Measurements from ENCODE around the gene ZNF597. TPM values are rescaled to one million over a fixed set of nuclear protein-coding genes. Genes with fewer than 3 reads are reported as not detected.
"Not testable (repeated sequence)": the region's sequence is repeated elsewhere in the genome, so short reads cannot be mapped to it uniquely, and the experiment has no call there.

The ZNF597 gene
- total and polyA plus RNA-seq, 9 donors, result 1.6 to 2.4 (median 2.0) TPM

DNA sequence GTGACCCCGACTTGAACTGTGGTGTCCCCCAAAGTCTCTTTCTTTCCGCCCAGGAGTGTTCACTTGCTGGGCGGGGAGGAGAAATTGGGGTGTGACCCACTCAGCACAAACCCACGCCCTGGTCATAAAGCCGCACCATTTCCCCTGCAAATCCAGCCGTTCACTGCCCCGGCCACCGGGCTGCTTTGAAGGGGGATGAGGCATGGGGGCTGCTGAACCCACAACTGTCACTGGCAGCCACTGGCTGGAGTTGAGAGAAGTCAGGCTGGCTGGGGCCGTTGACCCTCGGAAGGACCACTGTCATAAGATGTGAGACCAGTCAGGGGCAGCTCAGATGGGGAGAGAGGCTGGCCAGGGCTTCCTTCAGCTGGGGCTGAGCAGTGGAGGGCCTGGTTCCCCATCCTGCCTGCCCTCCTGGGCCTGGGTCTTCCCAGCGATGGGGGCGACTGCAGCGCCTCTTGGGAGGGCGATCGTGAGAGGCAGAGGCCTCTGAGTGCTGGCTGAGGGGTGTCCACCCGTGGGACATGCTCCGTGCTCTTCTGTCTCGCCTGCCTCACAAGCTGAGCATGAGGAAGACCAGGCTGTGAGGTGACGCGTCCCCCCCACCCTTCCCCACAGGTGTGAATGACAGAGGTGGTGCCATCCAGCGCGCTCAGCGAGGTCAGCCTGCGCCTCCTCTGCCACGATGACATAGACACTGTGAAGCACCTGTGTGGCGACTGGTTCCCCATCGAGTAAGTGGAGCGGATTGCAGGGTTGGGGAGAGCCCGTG is 32.5 kb upstream of the ZNF597 start:
- H3K36me3 ChIP-seq (ENCODE audit: control insufficient read depth, insufficient read depth, low read length), result peaks cover 30% of the 10 kb centered on the region
- H3K9me3 ChIP-seq (replicated peaks; ENCODE audit: control insufficient read depth, low read depth, low read length), result no peaks in the 10 kb centered on the region
- DNase-seq, result no peak
- no peak overlapping the region for H3K4me3 ChIP-seq (ENCODE audit: low read length)
- H3K27ac ChIP-seq (ENCODE audit: low read length), result no peak overlapping the region
- H3K4me1 ChIP-seq (ENCODE audit: control insufficient read depth, insufficient read depth, low read length), result peaks cover 11% of the 10 kb centered on the region
- WGBS (ENCODE audit: insufficient coverage), result 85% methylated on average over 23 of the region's 29 CpGs
- H3K27me3 ChIP-seq (ENCODE audit: control insufficient read depth, insufficient read depth, low read length), result no peaks in the 10 kb centered on the region

DNA sequence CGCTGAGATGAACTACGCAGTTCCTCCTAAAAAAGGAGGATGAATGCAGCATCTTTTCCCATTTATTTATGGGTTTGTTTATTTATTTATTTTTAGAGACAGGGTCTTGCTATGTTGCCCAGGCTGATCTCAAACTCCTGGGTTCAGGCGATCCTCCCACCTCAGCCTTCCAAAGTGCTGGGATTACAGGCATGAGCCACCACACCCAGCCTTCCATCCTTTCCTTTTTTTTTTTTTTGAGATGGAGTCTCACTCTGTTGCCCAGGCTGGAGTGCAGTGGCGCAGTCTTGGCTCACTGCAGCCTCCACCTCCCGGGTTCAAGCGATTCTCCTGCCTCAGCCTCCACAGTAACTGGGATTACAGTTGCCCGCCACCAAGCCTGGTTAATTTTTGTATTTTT is 31.6 kb upstream of the ZNF597 start:
- H3K9me3 ChIP-seq (replicated peaks; ENCODE audit: control insufficient read depth, low read depth, low read length); DNase-seq; H3K27me3 ChIP-seq (ENCODE audit: control insufficient read depth, insufficient read depth, low read length); H3K27ac ChIP-seq (ENCODE audit: low read length); H3K4me3 ChIP-seq (ENCODE audit: low read length): not testable (repeated sequence)
- no CpG with 5 or more reads among the region's 7 CpGs for WGBS (ENCODE audit: insufficient coverage)
- Histone ChIP-seq H3K36me3 (ENCODE audit: control insufficient read depth, insufficient read depth, low read length) (peaks cover 25% of the 10 kb centered on the region), H3K4me1 (ENCODE audit: control insufficient read depth, insufficient read depth, low read length) (peaks cover 11% of the 10 kb centered on the region)

DNA sequence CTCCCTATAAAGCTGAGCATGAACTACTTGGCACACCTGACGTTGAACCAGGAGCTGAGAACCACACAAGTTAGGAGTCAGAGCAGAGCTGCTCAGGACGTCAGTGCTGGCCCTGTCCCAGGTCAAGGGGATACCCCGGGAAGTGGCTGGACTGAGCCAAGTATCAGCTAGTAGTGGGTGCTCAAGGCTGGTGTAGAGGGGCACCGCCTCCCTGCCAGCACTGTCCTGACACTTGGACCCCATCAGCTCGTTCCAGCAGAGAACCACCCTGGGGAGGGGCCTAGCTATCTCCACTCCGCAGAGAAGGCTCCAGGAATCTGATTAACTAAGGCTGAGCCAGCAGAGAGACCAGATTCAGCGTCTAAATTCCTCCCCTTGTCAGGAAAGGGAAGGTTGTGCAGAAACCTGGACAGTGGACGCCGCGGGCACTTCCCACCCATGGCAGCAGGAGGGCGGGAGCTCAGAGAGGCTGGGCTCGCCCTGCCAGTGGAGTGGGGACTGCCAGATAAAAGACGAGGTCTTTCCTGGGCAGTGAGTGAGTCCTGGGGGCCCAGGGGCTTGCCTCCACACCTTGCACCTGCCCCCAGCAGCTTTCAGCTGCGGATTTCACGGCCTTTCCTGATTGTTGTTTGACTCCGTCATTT is 31.0 kb upstream of the ZNF597 start:
- peaks cover 11% of the 10 kb centered on the region for H3K4me1 ChIP-seq (ENCODE audit: control insufficient read depth, insufficient read depth, low read length)
- H3K27ac ChIP-seq (ENCODE audit: low read length), result no peak overlapping the region
- no peak for DNase-seq
- no peak overlapping the region for H3K4me3 ChIP-seq (ENCODE audit: low read length)
- H3K36me3 ChIP-seq (ENCODE audit: control insufficient read depth, insufficient read depth, low read length), result peaks cover 23% of the 10 kb centered on the region
- no peaks in the 10 kb centered on the region for H3K9me3 ChIP-seq (replicated peaks; ENCODE audit: control insufficient read depth, low read depth, low read length)
- 72% methylated on average over 13 of the region's 16 CpGs for WGBS (ENCODE audit: insufficient coverage)
- no peaks in the 10 kb centered on the region for H3K27me3 ChIP-seq (ENCODE audit: control insufficient read depth, insufficient read depth, low read length)

DNA sequence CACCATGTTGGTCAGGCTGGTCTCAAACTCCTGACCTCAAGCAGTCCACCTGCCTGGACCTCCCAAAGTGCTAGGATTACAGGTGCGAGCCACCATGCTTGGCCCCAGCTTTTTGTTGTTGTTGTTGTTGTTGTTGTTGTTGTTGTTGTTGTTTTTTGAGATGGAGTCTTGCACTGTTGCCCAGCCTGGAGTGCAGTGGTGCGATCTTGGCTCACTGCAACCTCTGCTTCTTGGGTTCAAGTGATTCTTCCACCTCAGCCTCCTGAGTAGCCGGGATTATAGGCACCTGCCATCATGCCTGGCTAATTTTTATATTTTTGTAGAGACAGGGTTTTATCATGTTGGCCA is 30.3 kb upstream of the ZNF597 start:
- not testable (repeated sequence) for DNase-seq; H3K4me1 ChIP-seq (ENCODE audit: control insufficient read depth, insufficient read depth, low read length)
- no CpG with 5 or more reads among the region's 3 CpGs for WGBS (ENCODE audit: insufficient coverage)

DNA sequence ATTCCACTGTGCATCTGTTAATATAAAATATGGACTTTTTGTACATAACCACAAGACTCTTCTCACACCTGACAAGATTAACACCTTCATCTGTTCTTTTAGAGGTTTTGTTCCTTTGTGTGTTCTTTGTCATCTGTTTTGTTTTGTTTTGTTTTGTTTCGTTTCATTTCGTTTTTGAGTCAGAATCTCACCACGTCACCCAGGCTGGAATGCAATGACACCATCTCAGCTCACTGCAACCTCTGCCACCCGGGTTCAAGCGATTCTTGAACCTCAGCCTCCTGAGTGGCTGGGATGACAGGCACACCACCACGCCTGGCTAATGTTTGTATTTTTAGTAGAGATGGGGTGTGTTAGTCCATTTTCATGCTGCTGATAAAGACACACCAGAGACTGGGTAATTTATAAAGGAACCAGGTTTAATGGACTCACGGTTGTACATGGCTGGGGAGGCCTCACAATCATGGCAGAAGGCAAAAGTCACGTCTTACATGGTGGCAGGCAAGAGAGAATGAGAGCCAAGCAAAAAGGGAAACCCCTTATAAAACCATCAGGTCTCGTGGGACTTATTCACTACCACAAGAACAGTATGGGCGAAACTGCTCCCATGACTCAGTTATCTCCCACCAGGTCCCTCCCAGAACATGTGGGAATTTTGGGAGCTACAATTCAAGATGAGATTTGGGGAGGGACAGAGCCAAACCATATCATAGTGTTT is 29.7 kb upstream of the ZNF597 start:
- no peak overlapping the region for H3K4me3 ChIP-seq (ENCODE audit: low read length)
- no peaks in the 10 kb centered on the region for H3K27me3 ChIP-seq (ENCODE audit: control insufficient read depth, insufficient read depth, low read length)
- no peak for DNase-seq
- WGBS (ENCODE audit: insufficient coverage), result 96% methylated on average over 5 of the region's 10 CpGs
- H3K4me1 ChIP-seq (ENCODE audit: control insufficient read depth, insufficient read depth, low read length), result peaks cover 7% of the 10 kb centered on the region
- H3K27ac ChIP-seq (ENCODE audit: low read length), result no peak overlapping the region
- H3K9me3 ChIP-seq (replicated peaks; ENCODE audit: control insufficient read depth, low read depth, low read length), result no peaks in the 10 kb centered on the region
- H3K36me3 ChIP-seq (ENCODE audit: control insufficient read depth, insufficient read depth, low read length), result peaks cover 27% of the 10 kb centered on the region

More for the DNA sequence above, 30.3 kb upstream of the ZNF597 start:
- peaks cover 22% of the 10 kb centered on the region for H3K36me3 ChIP-seq (ENCODE audit: control insufficient read depth, insufficient read depth, low read length)
- H3K27me3 ChIP-seq (ENCODE audit: control insufficient read depth, insufficient read depth, low read length); H3K9me3 ChIP-seq (replicated peaks; ENCODE audit: control insufficient read depth, low read depth, low read length); H3K27ac ChIP-seq (ENCODE audit: low read length); H3K4me3 ChIP-seq (ENCODE audit: low read length): not testable (repeated sequence)

DNA sequence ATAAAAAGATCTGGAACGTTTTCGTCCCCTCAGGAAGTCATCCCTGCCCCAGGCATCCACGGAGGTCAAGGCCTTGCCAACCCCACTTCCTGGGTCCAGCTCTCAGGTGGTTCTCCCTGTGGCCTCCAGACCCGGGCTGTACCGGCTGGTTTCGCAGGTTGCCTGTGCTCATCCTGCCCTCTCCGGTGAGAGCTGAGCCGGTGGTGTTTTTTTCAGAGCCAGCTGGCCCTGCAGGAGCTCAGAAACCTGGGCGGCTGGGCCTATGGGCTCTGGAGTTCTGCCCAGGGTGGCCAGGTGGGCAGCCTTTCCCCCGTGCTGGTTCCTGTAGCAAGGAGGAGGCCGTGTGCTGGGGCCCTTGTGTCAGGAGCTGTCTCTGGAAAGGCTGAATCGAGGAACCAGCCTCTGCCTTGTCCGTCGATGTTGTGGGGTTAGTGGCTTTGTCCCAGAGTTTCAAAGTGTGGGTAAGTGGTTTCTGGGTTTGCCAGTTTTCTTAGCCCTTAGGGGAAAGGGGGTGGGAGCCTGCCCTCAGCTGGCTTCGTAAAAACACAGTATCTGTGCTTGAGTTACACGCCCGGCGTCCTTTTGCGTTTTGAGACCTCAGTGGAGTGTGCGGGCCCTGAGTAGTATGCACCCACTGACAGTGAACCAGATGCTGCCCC is 28.3 kb upstream of the ZNF597 start:
- no peak overlapping the region for H3K27ac ChIP-seq (ENCODE audit: low read length)
- no peaks in the 10 kb centered on the region for H3K9me3 ChIP-seq (replicated peaks; ENCODE audit: control insufficient read depth, low read depth, low read length)
- H3K4me1 ChIP-seq (ENCODE audit: control insufficient read depth, insufficient read depth, low read length), result peaks cover 9% of the 10 kb centered on the region
- no peak for DNase-seq
- peaks cover 36% of the 10 kb centered on the region for H3K36me3 ChIP-seq (ENCODE audit: control insufficient read depth, insufficient read depth, low read length)
- H3K27me3 ChIP-seq (ENCODE audit: control insufficient read depth, insufficient read depth, low read length), result no peaks in the 10 kb centered on the region
- H3K4me3 ChIP-seq (ENCODE audit: low read length), result no peak overlapping the region
- WGBS (ENCODE audit: insufficient coverage), result 89% methylated on average over 20 of the region's 20 CpGs

DNA sequence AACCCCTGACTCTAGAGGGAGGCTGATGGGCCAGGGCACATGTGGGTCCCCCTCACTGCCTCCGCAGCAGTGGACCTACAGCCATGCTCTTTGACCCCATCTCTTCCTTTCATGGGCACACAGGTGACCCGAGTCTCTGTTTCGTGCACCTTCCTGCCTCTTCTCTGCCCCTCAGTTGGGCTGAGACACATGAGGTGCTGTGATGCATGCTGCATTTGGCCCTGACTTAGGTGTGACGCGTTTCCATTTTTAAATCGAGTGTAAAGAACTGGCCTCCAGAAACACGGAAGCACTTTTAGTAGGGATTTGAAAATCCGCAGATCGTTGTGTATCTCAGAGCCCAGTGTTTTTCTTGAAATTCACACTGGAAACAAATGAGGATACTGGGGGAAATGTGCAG is 27.4 kb upstream of the ZNF597 start:
- no peak overlapping the region for H3K27ac ChIP-seq (ENCODE audit: low read length)
- WGBS (ENCODE audit: insufficient coverage), result 85% methylated on average over 8 of the region's 9 CpGs

DNA sequence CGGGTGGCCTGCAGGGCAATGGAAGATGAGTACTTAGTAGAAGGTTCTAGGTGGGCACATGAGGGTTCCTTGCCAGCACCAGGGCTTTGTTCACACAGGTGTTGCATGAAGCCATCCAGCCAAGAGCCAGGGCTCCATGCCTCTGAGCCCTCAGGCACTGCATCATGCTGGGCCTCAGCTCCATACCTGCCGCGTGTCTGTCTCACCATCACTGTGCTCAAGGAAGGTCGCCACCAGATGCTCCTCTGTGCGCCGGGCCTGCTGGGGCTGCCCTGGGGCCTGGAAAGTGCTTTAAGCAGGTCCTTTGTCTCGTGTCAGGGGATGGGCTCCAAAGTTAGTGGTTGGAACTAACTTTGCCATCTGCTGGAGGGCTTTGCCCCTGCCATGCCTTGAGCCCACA is 26.4 kb upstream of the ZNF597 start:
- Histone ChIP-seq H3K27ac (ENCODE audit: low read length) (no peak overlapping the region), H3K36me3 (ENCODE audit: control insufficient read depth, insufficient read depth, low read length) (peaks cover 42% of the 10 kb centered on the region), H3K4me3 (ENCODE audit: low read length) (no peak overlapping the region), H3K27me3 (ENCODE audit: control insufficient read depth, insufficient read depth, low read length) (no peaks in the 10 kb centered on the region), H3K9me3 (replicated peaks; ENCODE audit: control insufficient read depth, low read depth, low read length) (no peaks in the 10 kb centered on the region), H3K4me1 (ENCODE audit: control insufficient read depth, insufficient read depth, low read length) (peaks cover 5% of the 10 kb centered on the region)
- WGBS (ENCODE audit: insufficient coverage), result 86% methylated on average over 6 of the region's 7 CpGs
- DNase-seq, result no peak

More for the DNA sequence above, 27.4 kb upstream of the ZNF597 start:
- peaks cover 5% of the 10 kb centered on the region for H3K4me1 ChIP-seq (ENCODE audit: control insufficient read depth, insufficient read depth, low read length)
- H3K36me3 ChIP-seq (ENCODE audit: control insufficient read depth, insufficient read depth, low read length), result peaks cover 39% of the 10 kb centered on the region
- no peaks in the 10 kb centered on the region for H3K9me3 ChIP-seq (replicated peaks; ENCODE audit: control insufficient read depth, low read depth, low read length)
- H3K27me3 ChIP-seq (ENCODE audit: control insufficient read depth, insufficient read depth, low read length), result no peaks in the 10 kb centered on the region
- no peak for DNase-seq
- no peak overlapping the region for H3K4me3 ChIP-seq (ENCODE audit: low read length)

DNA sequence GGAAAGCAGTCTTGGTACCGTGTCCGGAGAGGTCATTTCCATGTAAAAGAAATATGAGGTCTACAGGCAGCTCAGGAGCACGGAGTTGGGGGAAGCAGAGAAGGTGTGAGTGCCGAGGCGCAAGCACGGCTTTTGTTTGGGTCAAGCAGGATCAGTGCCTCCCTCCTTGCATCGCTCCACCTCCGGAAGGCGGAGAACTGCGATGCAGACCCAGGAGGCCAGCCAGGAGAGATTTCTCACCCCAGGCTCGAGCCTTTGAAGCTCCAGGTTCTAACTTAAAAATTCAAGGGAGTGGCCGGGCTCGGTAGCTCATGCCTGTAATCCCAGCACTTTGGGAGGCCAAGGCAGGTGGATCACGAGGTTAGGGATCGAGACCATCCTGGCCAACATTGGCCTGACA is 25.2 kb upstream of the ZNF597 start:
- Histone ChIP-seq H3K27me3 (ENCODE audit: control insufficient read depth, insufficient read depth, low read length) (no peaks in the 10 kb centered on the region), H3K9me3 (replicated peaks; ENCODE audit: control insufficient read depth, low read depth, low read length) (no peaks in the 10 kb centered on the region)
- WGBS (ENCODE audit: insufficient coverage), result 48% methylated on average over 15 of the region's 15 CpGs

DNA sequence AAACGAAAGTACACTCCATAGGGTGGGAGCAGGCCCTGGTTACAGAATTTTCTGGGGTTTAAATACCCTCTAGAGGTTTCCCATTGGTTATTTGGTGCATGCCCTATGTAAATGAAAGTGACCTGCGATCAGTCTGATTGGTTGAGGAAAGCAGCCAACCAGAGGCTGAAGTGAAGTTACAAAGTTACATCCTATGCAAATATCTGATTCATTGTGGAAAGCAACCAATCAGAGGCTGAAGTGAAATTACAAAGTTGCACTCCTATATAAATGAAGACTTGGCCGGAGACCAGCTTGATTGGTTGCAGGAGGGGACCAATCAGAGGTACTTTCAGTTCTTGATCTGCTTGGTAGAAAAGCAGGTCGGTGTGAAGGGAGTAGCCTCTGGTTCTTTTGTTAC is 24.6 kb upstream of the ZNF597 start:
- DNase-seq, result no peak
- WGBS (ENCODE audit: insufficient coverage), result 70% methylated on average over 2 of the region's 4 CpGs

More for the DNA sequence above, 25.2 kb upstream of the ZNF597 start:
- Histone ChIP-seq H3K4me1 (ENCODE audit: control insufficient read depth, insufficient read depth, low read length) (peaks cover 11% of the 10 kb centered on the region), H3K36me3 (ENCODE audit: control insufficient read depth, insufficient read depth, low read length) (peaks cover 42% of the 10 kb centered on the region), H3K27ac (ENCODE audit: low read length) (no peak overlapping the region), H3K4me3 (ENCODE audit: low read length) (no peak overlapping the region)
- no peak for DNase-seq

More for the DNA sequence above, 24.6 kb upstream of the ZNF597 start:
- no peak overlapping the region for H3K4me3 ChIP-seq (ENCODE audit: low read length)
- no peaks in the 10 kb centered on the region for H3K27me3 ChIP-seq (ENCODE audit: control insufficient read depth, insufficient read depth, low read length)
- H3K27ac ChIP-seq (ENCODE audit: low read length), result no peak overlapping the region
- no peaks in the 10 kb centered on the region for H3K9me3 ChIP-seq (replicated peaks; ENCODE audit: control insufficient read depth, low read depth, low read length)
- H3K36me3 ChIP-seq (ENCODE audit: control insufficient read depth, insufficient read depth, low read length), result peaks cover 42% of the 10 kb centered on the region
- peaks cover 11% of the 10 kb centered on the region for H3K4me1 ChIP-seq (ENCODE audit: control insufficient read depth, insufficient read depth, low read length)

Data from muscle of leg (tissue), 11 donors.